GM12878 (cell line): Measurements from ENCODE around the gene NKTR. TPM values are rescaled to one million over a fixed set of nuclear protein-coding genes. Genes with fewer than 3 reads are reported as not detected.
A peak's percentile ranks its signal among the peaks of the same experiment; 100 is the strongest.

ENCODE experiments used
- ATAC-seq: fragments of 200-7000 bp; cut with Tn5 transposase; 3 replicates; pipeline ENCODE4 v1.9.1; 2020; ENCODE audit warnings: mild to moderate bottlenecking, moderate library complexity
- BruUV-seq: library from RNA; stranded (reverse); fragments of 400-500 nt; replicated peaks from 2 replicates; lab custom pipeline; 2021; lab: Mats Ljungman, UMichigan
- CTCF ChIA-PET: fragments of 300-600 bp; sonication (Branson Sonifier 250); formaldehyde crosslinking; extraction: SDS; loops from one replicate; lab custom pipeline; 2021; ENCODE audit warnings: inconsistent platforms; lab: Yijun Ruan, JAX
- POLR2A ChIA-PET: fragments of 350-600 bp; formaldehyde crosslinking; extraction: SDS; loops from one replicate; lab custom pipeline; 2021; ENCODE audit warnings: inconsistent platforms; lab: Charles Lee
- RAD21 ChIA-PET: fragments of 300-600 bp; sonication (Branson Sonifier 250); formaldehyde crosslinking; loops from one replicate; lab custom pipeline; 2023; ENCODE audit warnings: antibody characterized with exemption; ENCODE audit not compliant: unreplicated experiment; lab: Charles Lee
- SMC1A ChIA-PET: fragments of 300-600 bp; sonication (Branson Sonifier 250); formaldehyde crosslinking; loops from one replicate; lab custom pipeline; 2023; ENCODE audit not compliant: unreplicated experiment, uncharacterized antibody; lab: Charles Lee
- DNase-seq: peaks from one replicate; pipeline ENCODE4 v3.0.0-alpha.2; 2011; ENCODE audit warnings: low read depth, low spot score
- FAIRE-seq: peaks from 3 replicates; lab custom pipeline; 2011; peaks lifted over from hg19 to GRCh38; lab: Jason Lieb, UNC
- H2AFZ ChIP-seq: 2 replicates; pipeline ENCODE4 v1.6.0; 2011; ENCODE audit warnings: low read depth, low read length, control low read depth; ENCODE audit not compliant: control insufficient read depth
- H3K27ac ChIP-seq: 2 replicates; pipeline ENCODE4 v1.5.1; 2011; ENCODE audit warnings: control low read depth; ENCODE audit not compliant: control insufficient read depth, insufficient read depth
- H3K27me3 ChIP-seq, 2 experiments: replicated peaks in 1 of 2; 2 replicates each; pipeline versions ENCODE4 v1.6.0 to v1.6.1; 2011; ENCODE audit warnings: low read length in 1 of 2; ENCODE audit not compliant: control insufficient read depth in 2 of 2, insufficient read depth in 2 of 2
- H3K36me3 ChIP-seq, 2 experiments: 2 replicates each; pipeline ENCODE4 v1.5.1; 2011; ENCODE audit warnings: low read length in 1 of 2; ENCODE audit not compliant: control insufficient read depth in 2 of 2, insufficient read depth in 2 of 2
- H3K4me1 ChIP-seq: 2 replicates; pipeline ENCODE4 v1.6.1; 2011; ENCODE audit warnings: mild to moderate bottlenecking, low read length, moderate library complexity, mixed read lengths; ENCODE audit not compliant: control insufficient read depth, insufficient read depth
- H3K4me2 ChIP-seq: 2 replicates; pipeline ENCODE4 v1.6.0; 2011; ENCODE audit warnings: control low read depth; ENCODE audit not compliant: control insufficient read depth, insufficient read depth
- H3K4me3 ChIP-seq: fragments of 200-600 bp; sonication (generic); 2 replicates; pipeline ENCODE4 v1.5.1; 2016
- H3K79me2 ChIP-seq: 2 replicates; pipeline ENCODE4 v1.6.0; 2011; ENCODE audit warnings: low read length; ENCODE audit not compliant: control insufficient read depth, insufficient read depth
- H3K9ac ChIP-seq: 2 replicates; pipeline ENCODE4 v1.8.0; 2011; ENCODE audit warnings: low read length, control low read depth, mixed read lengths; ENCODE audit not compliant: control insufficient read depth, insufficient read depth
- H3K9me3 ChIP-seq: replicated peaks from 3 replicates; pipeline ENCODE4 v1.5.1; 2011; ENCODE audit warnings: mild to moderate bottlenecking, low read length; ENCODE audit not compliant: control insufficient read depth, insufficient read depth
- H4K20me1 ChIP-seq: 2 replicates; pipeline ENCODE4 v1.6.0; 2011; ENCODE audit not compliant: control insufficient read depth, insufficient read depth
- BCL3 ChIP-seq: IDR thresholded peaks from 2 replicates; pipeline ENCODE4 v1.6.1; 2011; ENCODE audit warnings: borderline replicate concordance, low read depth, mild to moderate bottlenecking, moderate library complexity, low read length; ENCODE audit not compliant: insufficient read depth, poor library complexity, severe bottlenecking
- MEF2B ChIP-seq: fragments of 450-650 bp; IDR thresholded peaks from 2 replicates; pipeline ENCODE4 v1.6.1; 2018; ENCODE audit warnings: mild to moderate bottlenecking, moderate library complexity; ENCODE audit not compliant: partially characterized antibody, poor library complexity, severe bottlenecking
- PBX3 ChIP-seq: IDR thresholded peaks from 2 replicates; pipeline ENCODE4 v1.6.1; 2011; ENCODE audit warnings: mild to moderate bottlenecking, low read depth, low read length, moderate library complexity; ENCODE audit not compliant: insufficient replicate concordance
- RUNX3 ChIP-seq: IDR thresholded peaks from 2 replicates; pipeline ENCODE4 v1.6.1; 2012; ENCODE audit warnings: low read length, inconsistent platforms
- ZNF384 ChIP-seq: IDR thresholded peaks from 2 replicates; pipeline ENCODE4 v1.6.1; 2012; ENCODE audit warnings: low read depth, mild to moderate bottlenecking, low read length, improper control_type of control experiment, borderline replicate concordance
- ZNF622 ChIP-seq: fragments of 450-650 bp; IDR thresholded peaks from 2 replicates; pipeline ENCODE4 v1.6.1; 2017; ENCODE audit warnings: mild to moderate bottlenecking, inconsistent platforms
- WGBS: methylation state at CpG from one replicate; pipeline ENCODE4 v1.1.6; 2016; ENCODE audit warnings: low lambda C conversion rate; ENCODE audit not compliant: insufficient replicate concordance, insufficient coverage; ENCODE audit errors: missing lambda C conversion rate; 5-methylcytosine and 5-hydroxymethylcytosine counted together
- in situ Hi-C: fragments of 300-500 bp; cut with MboI; formaldehyde crosslinking; loops from 9 replicates; pipeline ENCODE4 v1.14.3; 2018; ENCODE audit warnings: mixed read lengths
- intact Hi-C: fragments of 100-400 bp; cut with micrococcal nuclease; formaldehyde crosslinking; loops from one replicate; pipeline ENCODE4 v1.14.2; 2022; ENCODE audit not compliant: unreplicated experiment
- polyA plus RNA-seq, 11 experiments: library from polyadenylated mRNA; depleted of rRNA in 4 of 11; unstranded in 6 of 11; stranded (reverse) in 5 of 11; fragments of >200 nt; fragmentation: Nextera tagmentation in 4 of 11; fragmentation: Illumina TruSeq in 1 of 11; extraction: Ambion mirVana in 4 of 11; extraction: Trizol in 1 of 11; gene quantifications; 1 replicate in 1 of 11; 2 replicates in 10 of 11; pipeline versions ENCODE4 v1.2.1 to v1.2.3, GENCODE V29; 2011 to 2016; ENCODE audit warnings: inconsistent platforms in 2 of 11, missing spikeins in 2 of 11, low read depth in 1 of 11
- total RNA-seq, 4 experiments: library from RNA; depleted of rRNA in 3 of 4; stranded (reverse); fragments of >200 nt in 3 of 4; fragmentation: Illumina TruSeq in 1 of 4; extraction: Trizol in 1 of 4; gene quantifications; 2 replicates each; pipeline versions ENCODE4 v1.2.1 to v1.2.3, GENCODE V29; 2013 to 2021

NKTR gene
- total and polyA plus RNA-seq, 10 of the 15 experiments (the other 5 are each of a cell fraction or from before 2014, with no cell fraction given), result 15.3 to 91.9 (median 55.3) TPM

GRCh38 chr3:42612217-42612616 lies 11.7 kb downstream of the NKTR start:
- BruUV-seq, result no TSS peak
- RAD21 ChIA-PET, result interaction anchor here (1.1 to 1.5 kb wide), 3 partner anchors 11 to 42 kb away, joined by 3 to 6 read pairs (median 4); partner anchors contain the start of gene NKTR
- SMC1A ChIA-PET, result interaction anchor here (1.0 to 3.7 kb wide), 4 partner anchors 9 to 30 kb away, joined by 3 to 31 read pairs (median 10); partner anchors contain the start of genes NKTR and SEC22C
- H3K4me1 ChIP-seq, result peaks cover 3% of the 10 kb centered on the region; the same call in 1 of the 2 replicates
- FAIRE-seq, result no peak
- DNase-seq, result no peak
- no peak overlapping the region for H2AFZ ChIP-seq
- H3K79me2 ChIP-seq, result peaks cover 79% of the 10 kb centered on the region
- TF ChIP-seq MEF2B (no peak), PBX3 (no peak)
- peak; percentile 47 for ATAC-seq
- no peak overlapping the region for H3K9ac ChIP-seq
- H3K4me3 ChIP-seq, result no peak overlapping the region
- in situ Hi-C loops, result no loop called here
- peaks cover 0 to 17% of the 10 kb centered on the region in 2 experiments; a peak in 3 of 4 replicates for H3K36me3 ChIP-seq
- no peaks in the 10 kb centered on the region; the same call in 1 of the 3 replicates for H3K9me3 ChIP-seq
- H3K27me3 ChIP-seq, result no peaks in the 10 kb centered on the region
- H3K27ac ChIP-seq, result no peak overlapping the region
- H3K4me2 ChIP-seq, result no peak overlapping the region; the same call in 1 of the 2 replicates
- intact Hi-C loops, result no loop called here
- WGBS, result 3% methylated on average over 1 of the region's 1 CpG
- no peaks in the 10 kb centered on the region for H4K20me1 ChIP-seq
- POLR2A ChIA-PET, result interaction anchor here (1.1 to 2.1 kb wide), 3 partner anchors 10 to 22 kb away, joined by 4 to 12 read pairs (median 4); partner anchors contain the start of gene SS18L2
- CTCF ChIA-PET, result interaction anchor here (0.9 to 4.6 kb wide), 9 partner anchors 9 to 65 kb away, joined by 3 to 41 read pairs (median 7); partner anchors contain the start of genes NKTR and SEC22C

- H3K4me1 ChIP-seq, result peaks cover 3% of the 10 kb centered on the region; the same call in 1 of the 2 replicates
- DNase-seq (peak; percentile 27), FAIRE-seq (no peak), ATAC-seq (peak; percentile 93)
- H3K27ac ChIP-seq, result peak overlapping the region; percentile 11; the same call in 1 of the 2 replicates
- intact Hi-C loops, result no loop called here
- ChIA-PET CTCF (interaction anchor here (0.7 to 4.6 kb wide), 18 partner anchors 7 to 227 kb away, joined by 3 to 41 read pairs (median 6); partner anchors contain the start of genes NKTR, SEC22C and SS18L2), POLR2A (interaction anchor here (1.1 to 2.1 kb wide), 4 partner anchors 11 to 22 kb away, joined by 4 to 12 read pairs (median 8); partner anchors contain the start of genes NKTR and SS18L2), RAD21 (interaction anchor here (0.7 to 1.8 kb wide), 7 partner anchors 11 to 131 kb away, joined by 3 to 13 read pairs (median 4); partner anchors contain the start of genes NKTR and SEC22C), SMC1A (interaction anchor here (1.0 to 3.7 kb wide), 7 partner anchors 8 to 31 kb away, joined by 3 to 31 read pairs (median 5); partner anchors contain the start of genes NKTR, SEC22C and SS18L2)
- H3K4me2 ChIP-seq, result peak overlapping the region; percentile 39; the same call in 1 of the 2 replicates
- TF ChIP-seq BCL3 (peak; percentile 63), ZNF384 (no peak), MEF2B (peak; percentile 80), ZNF622 (no peak), RUNX3 (peak; percentile 69)
- H3K9ac ChIP-seq, result no peak overlapping the region
- H3K79me2 ChIP-seq, result peaks cover 74% of the 10 kb centered on the region
- H3K27me3 ChIP-seq, result no peaks in the 10 kb centered on the region
- H3K9me3 ChIP-seq, result no peaks in the 10 kb centered on the region; the same call in 1 of the 3 replicates
- H2AFZ ChIP-seq, result no peak overlapping the region
- no TSS peak for BruUV-seq
- 68% methylated on average over 3 of the region's 3 CpGs for WGBS
- no peaks in the 10 kb centered on the region for H4K20me1 ChIP-seq
- in situ Hi-C loops, result no loop called here
- H3K36me3 ChIP-seq, result peaks cover 0 to 11% of the 10 kb centered on the region in 2 experiments; a peak in 3 of 4 replicates
- H3K4me3 ChIP-seq, result no peak overlapping the region
These were observed 12.4 kb downstream of the NKTR start for GRCh38 chr3:42612928-42613327.
